SJSA1 (cell line): Measurements from ENCODE around the gene NFYA. TPM values are rescaled to one million over a fixed set of nuclear protein-coding genes. Genes with fewer than 3 reads are reported as not detected.

Experiments used
- DNase-seq, 2 experiments: peaks; one replicate each; pipeline ENCODE4 v3.0.0-alpha.2; 2015 to 2020; ENCODE audit warnings: low spot score in 2 of 2, low read depth in 1 of 2
- H3K27ac ChIP-seq: fragments of 250-450 bp; sonication (Bioruptor Pico); 2 replicates; pipeline ENCODE4 v1.5.1; 2020; ENCODE audit warnings: mild to moderate bottlenecking, moderate library complexity
- H3K27me3 ChIP-seq: fragments of 250-450 bp; sonication (Bioruptor Pico); replicated peaks from 2 replicates; pipeline ENCODE4 v1.5.1; 2020; ENCODE audit warnings: mild to moderate bottlenecking, moderate library complexity
- H3K36me3 ChIP-seq: fragments of 250-450 bp; sonication (Bioruptor Pico); 2 replicates; pipeline ENCODE4 v1.5.1; 2020; ENCODE audit warnings: mild to moderate bottlenecking
- H3K4me1 ChIP-seq: fragments of 250-450 bp; sonication (Bioruptor Pico); replicated peaks from 2 replicates; pipeline ENCODE4 v1.6.1; 2021; ENCODE audit warnings: mild to moderate bottlenecking
- H3K4me3 ChIP-seq: fragments of 250-450 bp; sonication (Bioruptor Pico); 2 replicates; pipeline ENCODE4 v1.5.1; 2020; ENCODE audit warnings: mild to moderate bottlenecking
- H3K9me3 ChIP-seq: fragments of 250-450 bp; sonication (Bioruptor Pico); replicated peaks from 2 replicates; pipeline ENCODE4 v1.5.1; 2020; ENCODE audit warnings: mild to moderate bottlenecking
- total RNA-seq: library from RNA; depleted of rRNA; stranded (reverse); fragments of >200 nt; shearing (Covaris generic); gene quantifications from 2 replicates; pipeline ENCODE4 v1.2.3, GENCODE V29; 2014; rRNA removed

The NFYA gene
- total RNA-seq, 1 experiment from 2014 or later, result 14.9 TPM

DNA sequence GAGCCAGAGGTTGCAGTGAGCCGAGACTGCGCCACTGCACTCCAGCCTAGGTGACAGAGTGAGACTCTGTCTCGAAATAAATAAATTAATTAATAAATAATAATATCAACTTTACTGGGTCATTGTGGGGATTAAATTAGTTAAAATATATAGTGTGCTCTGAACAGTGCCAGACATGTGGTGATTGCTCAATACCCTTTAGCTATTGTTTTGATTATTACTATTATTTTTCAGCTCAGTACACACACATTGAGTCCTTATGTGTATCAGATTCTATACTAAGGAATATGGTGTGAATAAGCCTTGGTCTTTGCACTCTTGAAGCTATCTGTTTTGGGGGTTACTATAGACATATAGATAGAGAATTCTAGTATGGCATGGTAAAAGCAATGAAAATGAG lies 52.5 kb downstream of the NFYA start:
- no peaks in the 10 kb centered on the region for H3K36me3 ChIP-seq
- no peak overlapping the region for H3K27ac ChIP-seq
- H3K9me3 ChIP-seq, result no peaks in the 10 kb centered on the region
- no peak overlapping the region for H3K4me3 ChIP-seq
- no peak for DNase-seq
- H3K4me1 ChIP-seq, result no peaks in the 10 kb centered on the region
- H3K27me3 ChIP-seq, result no peaks in the 10 kb centered on the region; the same call in 1 of the 2 replicates

DNA sequence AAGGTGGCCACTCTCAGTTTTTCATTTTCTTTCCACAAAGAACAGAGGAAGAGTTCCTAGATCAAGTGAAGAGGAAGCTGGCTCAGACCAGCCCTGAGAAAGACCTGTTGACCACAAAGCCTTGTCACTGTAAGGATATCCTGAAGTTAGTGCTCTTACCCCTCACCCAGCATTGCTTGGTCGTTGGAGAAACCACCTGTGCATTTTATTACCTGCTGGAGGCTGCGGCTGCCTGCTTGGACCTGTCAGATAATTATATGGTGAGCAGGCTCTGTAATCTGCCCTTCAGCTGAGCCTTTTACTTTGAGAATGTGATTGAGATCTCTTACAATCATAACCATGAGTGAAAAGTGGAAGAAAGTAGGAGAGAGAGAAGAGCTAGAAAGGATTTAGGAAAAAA lies 59.5 kb downstream of the NFYA start:
- no peaks in the 10 kb centered on the region for H3K4me1 ChIP-seq
- no peaks in the 10 kb centered on the region for H3K36me3 ChIP-seq
- DNase-seq, result no peak
- H3K27ac ChIP-seq, result no peak overlapping the region
- H3K27me3 ChIP-seq, result peaks cover 4% of the 10 kb centered on the region
- H3K4me3 ChIP-seq, result no peak overlapping the region
- no peaks in the 10 kb centered on the region for H3K9me3 ChIP-seq

DNA sequence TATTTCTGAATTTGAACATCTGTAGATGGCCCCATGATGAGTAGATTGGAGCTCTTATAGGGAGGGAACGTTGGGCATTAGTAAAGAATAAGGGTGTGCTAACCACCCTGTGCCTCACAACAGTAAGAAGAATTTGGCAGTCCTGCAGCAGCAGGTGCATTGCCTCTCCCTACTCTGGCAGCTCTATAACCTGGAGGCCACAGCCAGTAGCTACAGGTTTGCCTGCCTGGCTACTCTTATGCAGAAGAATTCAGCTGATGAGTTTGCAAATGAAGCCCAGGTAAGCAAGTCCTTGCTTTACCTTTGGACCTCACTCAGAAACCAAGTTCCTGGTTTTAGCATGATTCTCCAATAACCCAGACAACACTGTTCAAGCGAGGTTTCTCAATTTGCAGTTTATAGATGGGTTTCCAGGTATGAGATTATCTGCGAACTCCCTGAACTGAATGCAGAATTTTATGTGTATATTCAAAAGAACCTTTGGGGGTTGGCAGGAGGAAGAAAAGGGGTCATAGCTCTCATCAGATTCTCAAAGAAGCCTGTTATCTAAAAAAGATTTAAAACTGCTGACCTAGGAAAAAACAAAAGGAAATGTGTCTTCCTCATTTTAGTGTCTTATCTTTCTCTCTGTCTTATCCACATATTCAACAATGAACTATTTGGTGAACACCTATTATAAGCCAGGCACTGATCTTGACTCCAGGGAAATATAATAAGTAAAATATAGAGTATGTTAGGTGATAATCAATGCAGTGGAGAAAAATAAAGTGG lies 62.5 kb downstream of the NFYA start:
- no peak overlapping the region for H3K4me3 ChIP-seq

DNA sequence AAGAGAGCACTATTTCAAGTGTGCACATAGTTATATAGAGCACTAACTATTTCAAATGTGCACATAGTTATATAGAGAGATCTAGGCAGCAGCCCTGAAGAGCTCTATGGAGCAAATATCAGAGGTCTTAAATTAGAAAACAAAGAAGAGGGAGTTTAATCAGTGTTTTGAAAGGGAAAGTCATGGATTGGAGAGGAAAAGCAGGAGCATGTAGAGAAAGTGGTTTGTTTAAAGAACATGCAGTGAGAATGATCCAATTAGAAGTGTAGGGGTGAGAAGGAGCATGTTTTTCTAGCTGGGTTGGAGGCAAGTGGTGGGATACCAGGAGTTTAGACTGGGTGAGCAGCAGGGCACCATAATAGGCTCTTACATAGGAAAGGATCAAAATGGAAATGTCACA lies 64.1 kb downstream of the NFYA start:
- Histone ChIP-seq H3K4me1 (no peaks in the 10 kb centered on the region), H3K9me3 (no peaks in the 10 kb centered on the region), H3K36me3 (no peaks in the 10 kb centered on the region), H3K27ac (no peak overlapping the region), H3K27me3 (peaks cover 6% of the 10 kb centered on the region), H3K4me3 (no peak overlapping the region)
- no peak for DNase-seq

More for the DNA sequence above, 62.5 kb downstream of the NFYA start:
- no peaks in the 10 kb centered on the region for H3K4me1 ChIP-seq
- peaks cover 6% of the 10 kb centered on the region for H3K27me3 ChIP-seq
- DNase-seq, result no peak
- no peaks in the 10 kb centered on the region for H3K36me3 ChIP-seq
- H3K9me3 ChIP-seq, result no peaks in the 10 kb centered on the region
- no peak overlapping the region for H3K27ac ChIP-seq

DNA sequence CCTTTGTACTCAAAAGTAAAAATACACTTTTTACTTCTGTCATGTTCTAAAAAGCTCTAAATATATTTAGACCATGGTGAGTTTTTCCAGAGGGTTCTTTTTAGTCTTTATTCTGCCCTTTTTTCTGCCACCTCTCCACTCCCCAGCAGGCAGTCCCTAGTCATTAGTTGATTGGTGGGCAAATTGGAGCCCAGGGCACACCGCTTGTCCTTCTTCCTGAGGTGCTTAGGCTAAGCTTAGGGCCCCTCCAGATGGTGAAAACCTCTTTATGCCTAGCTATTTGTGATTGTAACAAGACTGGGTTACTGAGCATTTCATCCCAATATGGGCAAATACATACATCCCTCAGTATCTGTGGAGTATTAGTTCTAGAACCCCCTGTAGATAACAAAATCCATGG lies 75.1 kb downstream of the NFYA start:
- no peak for DNase-seq
- no peaks in the 10 kb centered on the region for H3K36me3 ChIP-seq
- no peak overlapping the region for H3K27ac ChIP-seq
- no peak overlapping the region for H3K4me3 ChIP-seq
- H3K9me3 ChIP-seq, result no peaks in the 10 kb centered on the region
- H3K27me3 ChIP-seq, result peaks cover 2% of the 10 kb centered on the region; the same call in 1 of the 2 replicates
- H3K4me1 ChIP-seq, result no peaks in the 10 kb centered on the region

Other genes starting within 250 kb of the NFYA start
- gene UNC5CL, start 33.8 kb upstream of the NFYA start, total RNA-seq, result 0.47 TPM in 1 of 2 replicates, not detected in the other
- not detected in 2 replicates for gene TSPO2, start 30.5 kb upstream of the NFYA start, total RNA-seq
- gene APOBEC2, start 19.8 kb upstream of the NFYA start, total RNA-seq, result not detected in 2 replicates
- gene OARD1, start 618 bp upstream of the NFYA start, total RNA-seq, result 9.5 and 12.9 TPM in 2 replicates
- not detected in 2 replicates for gene TREML1, start 81.4 kb downstream of the NFYA start, total RNA-seq
- not detected in 2 replicates for gene TREM2, start 90.1 kb downstream of the NFYA start, total RNA-seq
- gene TREML2, start 128.2 kb downstream of the NFYA start, total RNA-seq, result not detected in 2 replicates
- not detected in 2 replicates for gene TREML4, start 155.4 kb downstream of the NFYA start, total RNA-seq
- gene TREM1, start 213.7 kb downstream of the NFYA start, total RNA-seq, result not detected in 2 replicates